Rectal smooth muscle tissue (tissue), 1 donor: ENCODE data around the gene CLDN20.

Experiments used
- H3K27ac ChIP-seq: one replicate; pipeline ENCODE4 v1.7.0; 2013; ENCODE audit warnings: low read depth, low read length, inconsistent platforms
- H3K27me3 ChIP-seq: one replicate; pipeline ENCODE4 v1.7.0; 2013; ENCODE audit warnings: low read length; ENCODE audit not compliant: control insufficient read depth, insufficient read depth
- H3K36me3 ChIP-seq: one replicate; pipeline ENCODE4 v1.7.0; 2013; ENCODE audit warnings: low read length; ENCODE audit not compliant: control insufficient read depth, insufficient read depth
- H3K4me1 ChIP-seq: one replicate; pipeline ENCODE4 v1.7.0; 2013; ENCODE audit warnings: low read length; ENCODE audit not compliant: control insufficient read depth, insufficient read depth
- H3K4me3 ChIP-seq: one replicate; pipeline ENCODE4 v1.7.0; 2013; ENCODE audit warnings: low read length
- H3K9ac ChIP-seq: one replicate; pipeline ENCODE4 v1.7.0; 2013; ENCODE audit warnings: low read length

The CLDN20 gene

DNA sequence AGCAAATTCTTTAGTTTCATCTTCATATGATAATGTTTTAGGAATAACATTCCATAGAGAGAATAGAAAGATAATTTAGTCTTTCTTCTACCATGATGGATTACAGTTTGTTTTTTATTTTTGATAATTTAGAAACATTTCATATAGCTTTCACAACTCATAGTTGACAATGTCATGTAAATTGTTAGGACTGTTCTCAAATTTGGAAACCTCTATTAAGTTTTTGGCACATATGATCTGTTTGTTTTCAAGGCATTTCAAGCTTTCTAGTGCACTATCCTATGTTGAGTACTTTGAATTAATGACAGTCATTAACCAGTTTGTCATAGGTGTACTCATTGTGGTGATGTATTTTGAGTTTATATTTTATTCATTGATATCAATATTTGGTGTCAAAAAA, 61.2 kb downstream of the CLDN20 start:
- no peak overlapping the region for H3K9ac ChIP-seq
- no peaks in the 10 kb centered on the region for H3K4me1 ChIP-seq
- H3K27ac ChIP-seq, result no peak overlapping the region
- H3K36me3 ChIP-seq, result no peaks in the 10 kb centered on the region
- H3K4me3 ChIP-seq, result no peak overlapping the region
- no peaks in the 10 kb centered on the region for H3K27me3 ChIP-seq

DNA sequence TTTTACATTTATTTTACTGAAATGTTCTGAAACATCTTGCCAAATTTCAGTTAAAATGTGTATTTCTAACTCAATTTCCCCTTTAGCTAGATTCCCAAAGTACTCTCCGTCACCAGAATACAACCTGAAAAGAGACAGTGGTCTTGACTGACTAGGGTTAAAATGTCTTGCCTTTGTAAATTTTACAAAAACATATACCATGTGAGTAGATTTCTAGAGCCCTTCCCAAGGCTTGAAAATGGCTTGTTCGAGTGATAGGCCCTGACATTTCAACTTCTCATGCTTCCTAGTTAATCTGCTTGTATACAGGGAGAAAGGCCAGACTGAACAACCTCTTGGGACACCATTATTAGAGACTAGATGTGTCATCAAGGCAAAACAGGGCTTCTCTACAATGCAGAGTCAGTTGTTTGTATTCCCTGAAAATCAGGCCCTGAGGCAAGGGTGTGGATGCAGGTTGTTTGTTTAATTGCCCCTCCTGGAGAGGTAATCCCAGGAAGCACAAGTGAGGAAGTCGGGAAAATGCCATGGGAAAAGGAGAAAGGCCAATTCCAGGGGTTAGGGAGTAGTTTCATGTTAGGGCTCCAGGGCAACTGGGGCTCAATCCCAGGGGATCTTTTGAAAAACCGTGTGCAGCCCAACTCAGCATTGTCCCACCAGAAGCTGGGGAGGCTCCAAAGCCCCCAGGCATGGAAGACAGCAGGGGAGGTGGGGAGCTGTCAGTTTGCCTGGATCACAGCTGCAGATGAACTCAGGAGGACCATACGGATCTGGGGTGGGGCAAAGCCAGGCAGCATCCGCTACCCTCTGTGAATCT, 62.1 kb downstream of the CLDN20 start:
- H3K27ac ChIP-seq, result no peak overlapping the region
- no peaks in the 10 kb centered on the region for H3K36me3 ChIP-seq
- no peaks in the 10 kb centered on the region for H3K27me3 ChIP-seq
- H3K4me3 ChIP-seq, result no peak overlapping the region
- no peak overlapping the region for H3K9ac ChIP-seq
- H3K4me1 ChIP-seq, result no peaks in the 10 kb centered on the region
